ENCODE measurements around the gene PTPN7.
A peak's percentile ranks its signal among the peaks of the same experiment; 100 is the strongest.

The PTPN7 gene

GRCh38 chr1:202204065-202204464 lies 43.7 kb upstream of the PTPN7 start:
- peaks cover 12% of the 10 kb centered on the region for H3K4me1 ChIP-seq (ENCODE audit: low read length)
- H3K4me2 ChIP-seq (ENCODE audit: low read length), result peak overlapping the region; percentile 34
- H2AFZ ChIP-seq (ENCODE audit: low read depth, low read length), result peak overlapping the region; percentile 54
- no peaks in the 10 kb centered on the region for H3K9me3 ChIP-seq (ENCODE audit: insufficient read depth, low read length)
- peak overlapping the region; percentile 29 for H3K4me3 ChIP-seq (ENCODE audit: low read length)
- H3K9ac ChIP-seq (ENCODE audit: low read length), result no peak overlapping the region
- TF ChIP-seq, protein P1, sequence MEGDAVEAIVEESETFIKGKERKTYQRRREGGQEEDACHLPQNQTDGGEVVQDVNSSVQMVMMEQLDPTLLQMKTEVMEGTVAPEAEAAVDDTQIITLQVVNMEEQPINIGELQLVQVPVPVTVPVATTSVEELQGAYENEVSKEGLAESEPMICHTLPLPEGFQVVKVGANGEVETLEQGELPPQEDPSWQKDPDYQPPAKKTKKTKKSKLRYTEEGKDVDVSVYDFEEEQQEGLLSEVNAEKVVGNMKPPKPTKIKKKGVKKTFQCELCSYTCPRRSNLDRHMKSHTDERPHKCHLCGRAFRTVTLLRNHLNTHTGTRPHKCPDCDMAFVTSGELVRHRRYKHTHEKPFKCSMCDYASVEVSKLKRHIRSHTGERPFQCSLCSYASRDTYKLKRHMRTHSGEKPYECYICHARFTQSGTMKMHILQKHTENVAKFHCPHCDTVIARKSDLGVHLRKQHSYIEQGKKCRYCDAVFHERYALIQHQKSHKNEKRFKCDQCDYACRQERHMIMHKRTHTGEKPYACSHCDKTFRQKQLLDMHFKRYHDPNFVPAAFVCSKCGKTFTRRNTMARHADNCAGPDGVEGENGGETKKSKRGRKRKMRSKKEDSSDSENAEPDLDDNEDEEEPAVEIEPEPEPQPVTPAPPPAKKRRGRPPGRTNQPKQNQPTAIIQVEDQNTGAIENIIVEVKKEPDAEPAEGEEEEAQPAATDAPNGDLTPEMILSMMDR (IDR thresholded peaks at IDR 0.05; ENCODE audit: low read depth, low read length), result no peak
- H3K36me3 ChIP-seq (replicated peaks; ENCODE audit: low read depth, low read length), result no peaks in the 10 kb centered on the region
- H3K27ac ChIP-seq (ENCODE audit: low read length), result no peak overlapping the region
- peaks cover 13% of the 10 kb centered on the region for H3K27me3 ChIP-seq (ENCODE audit: low read depth, low read length)
- no peaks in the 10 kb centered on the region for H4K20me1 ChIP-seq (ENCODE audit: insufficient read depth, low read length)
- H3K79me2 ChIP-seq (ENCODE audit: low read length), result no peaks in the 10 kb centered on the region

- H3K36me3 ChIP-seq (replicated peaks; ENCODE audit: low read depth, low read length), result no peaks in the 10 kb centered on the region
- H3K79me2 ChIP-seq (ENCODE audit: low read length), result no peaks in the 10 kb centered on the region
- peak overlapping the region; percentile 29 for H3K4me3 ChIP-seq (ENCODE audit: low read length)
- H3K27me3 ChIP-seq (ENCODE audit: low read depth, low read length), result peaks cover 15% of the 10 kb centered on the region
- H2AFZ ChIP-seq (ENCODE audit: low read depth, low read length), result peak overlapping the region; percentile 54
- no peak for TF ChIP-seq EZH2phosphoT487 (IDR thresholded peaks at IDR 0.05; ENCODE audit: low read depth)
- TF ChIP-seq, protein P1 (IDR thresholded peaks at IDR 0.05; ENCODE audit: low read depth, low read length), result no peak
- H3K27ac ChIP-seq (ENCODE audit: low read length), result no peak overlapping the region
- H3K4me1 ChIP-seq (ENCODE audit: low read length), result peaks cover 12% of the 10 kb centered on the region
- no peak overlapping the region for H3K9ac ChIP-seq (ENCODE audit: low read length)
- no peaks in the 10 kb centered on the region for H4K20me1 ChIP-seq (ENCODE audit: insufficient read depth, low read length)
- no peaks in the 10 kb centered on the region for H3K9me3 ChIP-seq (ENCODE audit: insufficient read depth, low read length)
- H3K4me2 ChIP-seq (ENCODE audit: low read length), result peak overlapping the region; percentile 34
Measured at GRCh38 chr1:202203238-202204039, 43.0 kb upstream of the PTPN7 start.

- Histone ChIP-seq H3K9me3 (ENCODE audit: insufficient read depth, low read length) (no peaks in the 10 kb centered on the region), H3K27ac (ENCODE audit: low read length) (no peak overlapping the region), H4K20me1 (ENCODE audit: insufficient read depth, low read length) (no peaks in the 10 kb centered on the region), H2AFZ (ENCODE audit: low read depth, low read length) (no peak overlapping the region), H3K9ac (ENCODE audit: low read length) (no peak overlapping the region), H3K27me3 (ENCODE audit: low read depth, low read length) (peaks cover 19% of the 10 kb centered on the region), H3K4me3 (ENCODE audit: low read length) (no peak overlapping the region), H3K4me1 (ENCODE audit: low read length) (peaks cover 12% of the 10 kb centered on the region), H3K79me2 (ENCODE audit: low read length) (no peaks in the 10 kb centered on the region), H3K36me3 (replicated peaks; ENCODE audit: low read depth, low read length) (no peaks in the 10 kb centered on the region), H3K4me2 (ENCODE audit: low read length) (no peak overlapping the region)
- no peak for TF ChIP-seq EZH2phosphoT487 (IDR thresholded peaks at IDR 0.05; ENCODE audit: low read depth)
- TF ChIP-seq, protein P1 (IDR thresholded peaks at IDR 0.05; ENCODE audit: low read depth, low read length), result no peak
Measured at GRCh38 chr1:202202500-202203168, 42.2 kb upstream of the PTPN7 start.

GRCh38 chr1:202201971-202202370 lies 41.6 kb upstream of the PTPN7 start:
- no peaks in the 10 kb centered on the region for H4K20me1 ChIP-seq (ENCODE audit: insufficient read depth, low read length)

More at GRCh38 chr1:202201971-202202370, 41.6 kb upstream of the PTPN7 start:
- TF ChIP-seq EZH2phosphoT487 (IDR thresholded peaks at IDR 0.05; ENCODE audit: low read depth), result no peak
- TF ChIP-seq, protein P1 (IDR thresholded peaks at IDR 0.05; ENCODE audit: low read depth, low read length), result no peak
- Histone ChIP-seq H2AFZ (ENCODE audit: low read depth, low read length) (no peak overlapping the region), H3K36me3 (replicated peaks; ENCODE audit: low read depth, low read length) (no peaks in the 10 kb centered on the region), H3K9ac (ENCODE audit: low read length) (no peak overlapping the region), H3K79me2 (ENCODE audit: low read length) (no peaks in the 10 kb centered on the region), H3K9me3 (ENCODE audit: insufficient read depth, low read length) (no peaks in the 10 kb centered on the region), H3K27me3 (ENCODE audit: low read depth, low read length) (peaks cover 20% of the 10 kb centered on the region), H3K4me1 (ENCODE audit: low read length) (peaks cover 12% of the 10 kb centered on the region), H3K4me3 (ENCODE audit: low read length) (no peak overlapping the region), H3K4me2 (ENCODE audit: low read length) (no peak overlapping the region), H3K27ac (ENCODE audit: low read length) (no peak overlapping the region)

Data from OCI-LY3 (cell line).